Measurements from ENCODE around the gene CADPS2. TPM values are rescaled to one million over a fixed set of nuclear protein-coding genes. Genes with fewer than 3 reads are reported as not detected.

Gene CADPS2
- total and polyA plus RNA-seq, 2 of the 4 experiments (the other 2 are of a cell fraction), result 0.10 to 0.54 TPM

GRCh38 chr7:122706836-122707235 lies 179.4 kb downstream of the CADPS2 start:
- Histone ChIP-seq H3K14ac (replicated peaks; ENCODE audit: low read depth, low read length) (no peak overlapping the region), H4K5ac (ENCODE audit: low read depth, low read length) (no peak overlapping the region), H3K9ac (ENCODE audit: low read depth, low read length) (no peak overlapping the region), H3K79me1 (ENCODE audit: low read depth in 1 of 2, low read length in 2 of 2) (no peaks in the 10 kb centered on the region), H3K23ac (ENCODE audit: low read depth, low read length) (no peak overlapping the region), H4K20me1 (ENCODE audit: insufficient read depth, low read length) (no peaks in the 10 kb centered on the region), H3K4me1 (ENCODE audit: control insufficient read depth, insufficient read depth, low read length) (no peaks in the 10 kb centered on the region), H3K4ac (ENCODE audit: low read depth, low read length) (no peak overlapping the region), H3K36me3 (ENCODE audit: control insufficient read depth, insufficient read depth, low read length) (no peaks in the 10 kb centered on the region), H2BK20ac (ENCODE audit: low read depth, low read length) (no peak overlapping the region), H2AK5ac (ENCODE audit: low read depth, low read length) (no peak overlapping the region), H2BK15ac (ENCODE audit: low read depth, low read length) (no peak overlapping the region), H2BK120ac (ENCODE audit: low read depth, low read length) (no peak overlapping the region), H3K27me3 (ENCODE audit: control insufficient read depth, insufficient read depth, low read length) (no peaks in the 10 kb centered on the region), H3K4me3 (ENCODE audit: insufficient read depth, low read depth, low read length) (no peak overlapping the region), H2BK5ac (ENCODE audit: low read depth, low read length, poor library complexity, severe bottlenecking) (no peak overlapping the region), H3K4me2 (ENCODE audit: low read depth, low read length) (no peak overlapping the region), H3K18ac (ENCODE audit: low read depth, low read length) (no peak overlapping the region), H3K9me3 (ENCODE audit: control insufficient read depth, insufficient read depth, low read length) (peaks cover 3% of the 10 kb centered on the region), H2AFZ (replicated peaks; ENCODE audit: low read length, poor library complexity) (no peak overlapping the region), H3K27ac (ENCODE audit: insufficient read depth, low read length) (no peak overlapping the region), H3K56ac (ENCODE audit: extremely low read depth, insufficient read depth, low read length) (no peak overlapping the region), H2AK9ac (replicated peaks; ENCODE audit: low read depth, low read length, poor library complexity) (no peak overlapping the region), H3K9me1 (ENCODE audit: insufficient read depth, low read length) (no peaks in the 10 kb centered on the region), H4K91ac (ENCODE audit: insufficient read depth, low read depth, low read length) (no peak overlapping the region), H4K8ac (ENCODE audit: low read depth in 2 of 2, low read length in 2 of 2) (no peak overlapping the region)
- intact Hi-C loops (cut with micrococcal nuclease), result no loop called here
- dilution Hi-C loops (cut with HindIII; ENCODE audit: low sequenced_read_pairs, unreplicated experiment), result no loop called here
- no peak for DNase-seq
- in situ Hi-C loops (cut with MboI; ENCODE audit: low sequenced_read_pairs), result no loop called here
- BruUV-seq (replicated peaks), result no TSS peak
- WGBS, 2 experiments (ENCODE audit: extremely low coverage in 2 of 2, insufficient read length in 1 of 2), result no CpG with 5 or more reads among the region's 2 CpGs
- POLR2A ChIA-PET (ENCODE audit: unreplicated experiment), result no interaction called here
- TF ChIP-seq, protein P1, sequence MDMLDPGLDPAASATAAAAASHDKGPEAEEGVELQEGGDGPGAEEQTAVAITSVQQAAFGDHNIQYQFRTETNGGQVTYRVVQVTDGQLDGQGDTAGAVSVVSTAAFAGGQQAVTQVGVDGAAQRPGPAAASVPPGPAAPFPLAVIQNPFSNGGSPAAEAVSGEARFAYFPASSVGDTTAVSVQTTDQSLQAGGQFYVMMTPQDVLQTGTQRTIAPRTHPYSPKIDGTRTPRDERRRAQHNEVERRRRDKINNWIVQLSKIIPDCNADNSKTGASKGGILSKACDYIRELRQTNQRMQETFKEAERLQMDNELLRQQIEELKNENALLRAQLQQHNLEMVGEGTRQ (IDR thresholded peaks at IDR 0.05; ENCODE audit: low read depth, low read length), result no peak
- no peak for TF ChIP-seq SMC3 (IDR thresholded peaks at IDR 0.05; ENCODE audit: low read depth, low read length)
- no peak for TF ChIP-seq RCOR1 (IDR thresholded peaks at IDR 0.05; ENCODE audit: insufficient replicate concordance, low read length)
- TF ChIP-seq, protein P2, sequence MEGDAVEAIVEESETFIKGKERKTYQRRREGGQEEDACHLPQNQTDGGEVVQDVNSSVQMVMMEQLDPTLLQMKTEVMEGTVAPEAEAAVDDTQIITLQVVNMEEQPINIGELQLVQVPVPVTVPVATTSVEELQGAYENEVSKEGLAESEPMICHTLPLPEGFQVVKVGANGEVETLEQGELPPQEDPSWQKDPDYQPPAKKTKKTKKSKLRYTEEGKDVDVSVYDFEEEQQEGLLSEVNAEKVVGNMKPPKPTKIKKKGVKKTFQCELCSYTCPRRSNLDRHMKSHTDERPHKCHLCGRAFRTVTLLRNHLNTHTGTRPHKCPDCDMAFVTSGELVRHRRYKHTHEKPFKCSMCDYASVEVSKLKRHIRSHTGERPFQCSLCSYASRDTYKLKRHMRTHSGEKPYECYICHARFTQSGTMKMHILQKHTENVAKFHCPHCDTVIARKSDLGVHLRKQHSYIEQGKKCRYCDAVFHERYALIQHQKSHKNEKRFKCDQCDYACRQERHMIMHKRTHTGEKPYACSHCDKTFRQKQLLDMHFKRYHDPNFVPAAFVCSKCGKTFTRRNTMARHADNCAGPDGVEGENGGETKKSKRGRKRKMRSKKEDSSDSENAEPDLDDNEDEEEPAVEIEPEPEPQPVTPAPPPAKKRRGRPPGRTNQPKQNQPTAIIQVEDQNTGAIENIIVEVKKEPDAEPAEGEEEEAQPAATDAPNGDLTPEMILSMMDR (conservative IDR thresholded peaks at IDR 0.05; ENCODE audit: low read depth, low read length), result no peak
- no peak for TF ChIP-seq MAZ (IDR thresholded peaks at IDR 0.05; ENCODE audit: borderline replicate concordance, low read depth, low read length)
- no peak for TF ChIP-seq CEBPB (IDR thresholded peaks at IDR 0.05; ENCODE audit: low read depth, low read length)
- TF ChIP-seq ELK1 (IDR thresholded peaks at IDR 0.05; ENCODE audit: borderline replicate concordance, low read depth, low read length), result no peak
- no peak for TF ChIP-seq FOS (IDR thresholded peaks at IDR 0.05; ENCODE audit: low read depth, low read length)
- no peak for ATAC-seq (ENCODE audit: low read depth)
- CTCF ChIA-PET, result no interaction called here
